SK-N-DZ (cell line): ENCODE measurements around the gene MRPL52. TPM values are rescaled to one million over a fixed set of nuclear protein-coding genes. Genes with fewer than 3 reads are reported as not detected.
"Not testable (repeated sequence)": the region's sequence is repeated elsewhere in the genome, so short reads cannot be mapped to it uniquely, and the experiment has no call there.

ENCODE experiments used
- DNase-seq: peaks from one replicate; pipeline ENCODE4 v3.0.0-alpha.2; 2015; ENCODE audit warnings: low spot score
- polyA plus RNA-seq, 2 experiments: library from polyadenylated mRNA; depleted of rRNA; stranded (reverse); fragments of >200 nt; gene quantifications; 2 replicates each; pipeline ENCODE4 v1.2.3, GENCODE V29; 2014

Gene MRPL52
- polyA plus RNA-seq (2014; cell fraction: cytosol; rRNA removed): 263 and 507 TPM in 2 replicates
- 124 and 172 TPM in 2 replicates for polyA plus RNA-seq (2014; cell fraction: nucleus; rRNA removed)

GRCh38 chr14:22829661-22830442, at the start of gene MRPL52:
Gene MRPL52 (plus strand): TSS chr14:22829887. CDS start chr14:22829913, 26 bp downstream.
- peak; percentile 92 for DNase-seq

- no peak for DNase-seq
Measured at GRCh38 chr14:22780105-22780679, 49.5 kb upstream of the MRPL52 start.

- DNase-seq: no peak
Measured at GRCh38 chr14:22780941-22781300, 48.8 kb upstream of the MRPL52 start.

DNA sequence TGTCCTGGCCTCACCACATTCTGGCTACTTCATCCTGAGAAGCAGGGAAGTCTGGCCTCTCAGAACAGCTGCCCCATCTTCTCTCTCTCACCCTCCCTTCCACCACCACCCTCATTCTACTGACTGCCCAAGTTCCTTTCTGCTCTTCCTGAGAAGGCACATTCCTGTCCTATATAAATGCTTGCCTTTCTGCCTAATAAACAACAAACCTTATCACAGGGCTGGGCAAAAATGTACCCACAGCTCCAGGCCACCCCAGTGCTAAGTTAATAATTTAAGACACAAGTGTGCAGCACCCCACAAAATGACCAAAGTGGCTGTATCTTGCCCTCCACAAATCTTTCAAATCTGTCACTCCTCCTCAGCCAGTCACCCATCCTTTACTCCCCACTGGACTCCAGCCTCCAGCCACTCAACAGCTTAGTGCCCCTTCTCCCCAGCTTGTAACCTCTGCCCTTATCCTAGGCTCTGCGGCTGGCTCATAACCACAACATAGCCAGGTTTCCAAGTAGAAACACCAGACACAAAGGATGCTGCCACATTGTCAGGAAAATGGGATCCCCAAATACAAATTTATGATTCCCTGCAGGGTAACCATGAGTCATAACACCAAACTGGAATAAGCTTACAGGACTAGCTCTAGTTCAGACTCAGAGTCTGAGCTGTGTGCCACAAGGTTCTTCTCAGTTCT, 48.2 kb upstream of the MRPL52 start:
- no peak for DNase-seq

DNA sequence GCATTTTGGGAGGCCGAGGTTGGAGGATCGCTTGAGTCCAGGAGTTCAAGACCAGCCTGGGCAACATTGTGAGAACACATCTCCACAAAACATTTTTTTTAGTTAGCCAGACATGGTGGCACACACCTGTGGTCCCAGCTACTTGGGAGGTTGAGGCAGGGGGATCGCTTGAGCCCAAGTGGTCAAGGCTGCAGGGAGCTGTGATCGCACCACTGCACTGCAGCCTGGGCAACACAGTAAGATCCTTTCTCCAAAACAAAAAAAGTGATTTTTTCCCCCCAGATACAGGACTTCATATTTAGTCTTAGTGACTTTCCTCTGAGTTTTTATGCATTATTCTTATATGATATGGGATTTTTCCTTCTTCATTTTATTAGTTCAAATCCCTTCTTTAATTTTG, 43.0 kb upstream of the MRPL52 start:
- DNase-seq: no peak

- DNase-seq: no peak
Measured at GRCh38 chr14:22791301-22791700, 38.4 kb upstream of the MRPL52 start.

- no peak for DNase-seq
Measured at GRCh38 chr14:22792158-22792557, 37.5 kb upstream of the MRPL52 start.

- DNase-seq: not testable (repeated sequence)
Measured at GRCh38 chr14:22793550-22793949, 36.1 kb upstream of the MRPL52 start.

DNA sequence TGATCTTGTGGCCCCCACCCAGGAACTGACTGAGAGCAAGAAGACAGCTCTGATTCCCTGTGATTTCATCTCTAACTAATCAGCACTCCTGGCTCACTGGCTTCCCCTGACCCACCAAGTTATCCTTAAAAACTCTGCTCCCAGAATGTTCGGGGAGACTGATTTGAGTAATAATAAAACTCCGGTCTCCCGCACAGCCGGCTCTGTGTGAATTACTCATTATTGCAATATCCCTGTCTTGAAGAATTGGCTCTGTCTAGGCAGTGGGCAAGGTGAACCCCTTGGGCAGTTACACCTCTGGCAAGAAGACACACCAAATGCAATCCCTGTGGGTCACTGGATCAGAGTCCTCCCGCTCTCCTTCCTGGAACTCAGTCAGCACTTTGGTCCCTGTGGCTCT, 35.7 kb upstream of the MRPL52 start:
- DNase-seq: no peak

DNA sequence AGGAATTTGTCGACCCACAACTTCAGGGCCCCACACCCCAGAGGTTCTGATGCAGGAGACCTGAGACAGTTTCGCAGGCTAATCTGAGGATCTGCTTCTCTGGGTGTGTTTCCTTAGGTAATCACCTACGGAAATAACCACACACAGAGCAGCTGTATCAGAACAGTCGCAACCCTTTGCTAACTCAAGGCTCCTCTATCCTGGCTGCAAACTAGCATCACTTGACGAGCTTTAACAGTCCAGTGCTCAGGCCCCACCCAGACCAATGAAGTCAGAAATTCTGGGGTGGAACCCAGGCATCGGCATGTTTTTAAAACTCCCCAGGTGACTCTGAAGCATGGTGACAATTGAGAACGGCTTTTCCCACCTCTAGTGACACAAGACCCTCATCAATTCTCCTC, 35.1 kb upstream of the MRPL52 start:
- DNase-seq: no peak

DNA sequence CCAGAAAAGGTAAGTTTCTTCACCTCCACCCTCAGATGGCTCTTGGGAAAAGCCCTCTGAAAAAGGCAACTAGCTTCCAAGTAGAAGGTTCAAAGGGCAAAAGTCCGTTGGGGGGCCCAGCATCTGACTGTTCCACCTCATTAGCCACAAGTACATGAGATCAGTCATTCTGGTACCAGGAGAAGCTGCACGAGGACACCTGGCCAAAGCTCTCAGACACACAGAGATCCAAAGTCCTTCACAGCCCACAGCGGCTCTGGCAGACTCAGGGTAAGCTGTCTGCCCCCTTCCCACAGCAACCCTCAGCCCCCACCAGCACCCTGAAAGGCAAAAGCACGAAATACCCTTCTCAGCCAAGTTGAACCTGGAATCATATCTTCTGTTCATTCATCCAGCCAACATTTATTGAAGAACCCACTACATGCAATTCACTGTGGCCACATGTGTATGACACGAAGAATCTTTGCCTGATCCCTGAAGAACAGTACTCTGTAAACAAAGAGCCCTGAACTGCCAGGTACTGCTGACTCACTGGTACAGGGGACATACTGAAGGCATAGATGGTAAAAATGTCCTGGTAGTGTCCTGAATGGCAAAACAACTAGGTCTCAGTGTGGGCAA, 33.5 kb upstream of the MRPL52 start:
- DNase-seq: no peak

DNA sequence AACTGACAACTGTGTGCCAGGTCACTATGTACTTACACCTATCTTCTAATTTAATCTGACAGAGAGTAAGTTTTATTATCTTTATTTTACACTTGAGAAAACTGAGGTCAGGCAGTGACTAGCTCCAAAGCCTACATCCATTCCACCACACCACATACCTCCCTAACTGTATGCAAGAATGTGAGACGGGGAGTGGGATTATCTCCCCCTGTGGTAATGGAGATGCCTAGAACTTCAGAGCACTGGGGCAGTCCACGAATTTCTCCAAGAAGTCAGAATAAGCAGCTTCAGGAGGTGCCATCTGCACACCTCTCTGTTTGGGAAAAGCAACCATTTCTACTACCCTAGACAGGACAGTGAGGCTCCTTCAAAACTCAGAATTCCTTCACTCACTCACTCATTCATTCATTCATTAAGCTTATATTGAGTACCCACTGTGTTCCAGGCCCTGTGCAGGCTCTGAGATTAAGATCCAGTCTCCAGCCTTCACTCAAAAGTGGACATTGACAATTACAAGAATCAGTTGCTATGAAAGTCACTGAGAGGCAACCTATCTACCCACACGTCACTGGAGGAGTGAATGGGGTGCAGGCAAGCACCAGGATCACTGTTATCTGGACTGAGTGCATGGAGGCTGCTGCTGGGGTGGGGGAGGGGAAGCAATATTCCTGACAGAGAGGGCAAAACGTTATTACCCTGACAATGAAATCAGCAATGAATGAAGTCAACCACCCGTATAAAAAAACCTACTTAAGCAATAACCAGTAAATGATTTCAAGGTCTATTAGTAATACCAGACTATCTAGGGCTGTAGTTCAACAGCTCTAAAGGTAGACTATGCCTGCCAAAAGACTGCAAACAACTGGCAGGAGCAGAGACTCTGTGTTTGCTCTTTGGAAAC, 32.4 kb upstream of the MRPL52 start:
- no peak for DNase-seq

DNA sequence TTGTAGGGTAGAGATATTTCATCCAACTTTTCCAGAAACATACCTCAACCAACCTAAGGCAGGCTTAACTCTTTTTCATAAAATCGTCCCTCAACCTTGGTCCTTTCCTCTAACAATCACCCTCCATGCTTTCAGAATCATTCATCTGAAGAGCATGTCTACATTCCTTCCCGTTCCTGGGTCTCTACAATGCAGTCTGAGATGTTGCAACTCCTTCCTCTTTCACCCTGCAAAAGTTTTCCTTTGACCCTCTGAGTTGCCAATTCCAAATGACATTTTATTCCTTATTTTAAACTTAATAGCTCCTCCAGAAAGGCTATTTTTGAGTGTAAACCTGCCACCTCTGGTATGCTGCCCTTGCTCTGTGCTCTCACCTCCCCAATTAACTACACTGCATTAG, 31.2 kb upstream of the MRPL52 start:
- DNase-seq: no peak

GRCh38 chr14:22800346-22800745, 29.3 kb upstream of the MRPL52 start:
- DNase-seq: no peak

- no peak for DNase-seq
Measured at GRCh38 chr14:22801716-22802115, 28.0 kb upstream of the MRPL52 start.

GRCh38 chr14:22802860-22803686, 26.6 kb upstream of the MRPL52 start:
- DNase-seq: no peak

- no peak for DNase-seq
Measured at GRCh38 chr14:22803687-22803974, 26.1 kb upstream of the MRPL52 start.

DNA sequence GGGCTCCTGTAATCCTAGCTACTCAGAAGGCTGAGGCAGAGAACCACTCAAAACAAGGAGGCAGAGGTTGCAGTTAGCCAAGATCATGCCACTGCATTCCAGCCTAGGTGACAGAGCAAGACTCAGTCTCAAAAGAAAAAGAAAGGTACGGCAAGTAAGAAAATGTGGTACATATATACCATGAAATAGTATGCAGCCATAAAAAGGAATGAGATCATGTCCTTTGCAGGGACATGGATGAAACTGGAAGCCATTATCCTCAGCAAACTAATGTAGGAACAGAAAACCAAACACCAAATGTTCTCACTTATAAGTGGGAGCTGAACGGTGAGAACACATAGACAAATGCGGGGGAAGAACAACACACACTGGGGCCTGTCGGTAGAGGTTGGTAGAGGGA, 24.5 kb upstream of the MRPL52 start:
- DNase-seq: not testable (repeated sequence)

DNA sequence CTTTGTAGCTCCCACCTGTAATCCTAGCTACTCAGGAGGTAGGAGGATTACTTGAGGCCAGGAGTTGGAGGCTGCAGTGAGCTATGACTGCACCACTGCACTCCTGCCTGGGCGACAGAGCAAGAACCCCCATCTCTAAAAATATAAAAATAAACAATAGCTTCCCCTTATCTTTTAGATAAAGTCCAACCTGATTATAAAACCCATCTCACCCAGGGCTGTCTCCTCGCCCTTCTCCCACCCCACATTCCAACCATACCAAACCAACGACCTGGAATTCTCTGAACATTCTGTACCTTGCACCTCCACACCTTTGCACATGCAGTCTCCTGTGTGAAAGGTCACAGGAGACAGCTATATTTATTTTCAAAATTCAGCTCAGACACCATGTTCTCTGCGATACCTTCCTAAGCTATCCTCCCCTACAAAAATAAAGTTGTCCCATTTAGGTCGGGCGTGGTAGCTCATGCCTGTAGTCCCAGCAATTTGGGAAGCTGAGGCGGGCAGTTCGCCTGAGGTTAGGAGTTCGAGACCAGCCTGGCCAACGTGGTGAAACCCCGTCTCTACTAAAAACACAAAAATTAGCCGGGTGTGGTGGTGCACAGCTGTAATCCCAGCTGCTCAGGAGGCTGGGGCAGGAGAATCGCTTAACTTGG, 22.1 kb upstream of the MRPL52 start:
- no peak for DNase-seq
